GM10266 (cell line): ENCODE data around the gene ZNF337.

Experiments
- DNase-seq: peaks from one replicate; pipeline ENCODE4 v3.0.0; 2012; ENCODE audit errors: extremely low spot score
- CTCF ChIP-seq: IDR thresholded peaks from 2 replicates; pipeline ENCODE4 v1.5.1; 2012; ENCODE audit warnings: mild to moderate bottlenecking, low read depth; ENCODE audit not compliant: control insufficient read depth, insufficient read depth; ENCODE audit errors: missing control alignments

The ZNF337 gene

DNA sequence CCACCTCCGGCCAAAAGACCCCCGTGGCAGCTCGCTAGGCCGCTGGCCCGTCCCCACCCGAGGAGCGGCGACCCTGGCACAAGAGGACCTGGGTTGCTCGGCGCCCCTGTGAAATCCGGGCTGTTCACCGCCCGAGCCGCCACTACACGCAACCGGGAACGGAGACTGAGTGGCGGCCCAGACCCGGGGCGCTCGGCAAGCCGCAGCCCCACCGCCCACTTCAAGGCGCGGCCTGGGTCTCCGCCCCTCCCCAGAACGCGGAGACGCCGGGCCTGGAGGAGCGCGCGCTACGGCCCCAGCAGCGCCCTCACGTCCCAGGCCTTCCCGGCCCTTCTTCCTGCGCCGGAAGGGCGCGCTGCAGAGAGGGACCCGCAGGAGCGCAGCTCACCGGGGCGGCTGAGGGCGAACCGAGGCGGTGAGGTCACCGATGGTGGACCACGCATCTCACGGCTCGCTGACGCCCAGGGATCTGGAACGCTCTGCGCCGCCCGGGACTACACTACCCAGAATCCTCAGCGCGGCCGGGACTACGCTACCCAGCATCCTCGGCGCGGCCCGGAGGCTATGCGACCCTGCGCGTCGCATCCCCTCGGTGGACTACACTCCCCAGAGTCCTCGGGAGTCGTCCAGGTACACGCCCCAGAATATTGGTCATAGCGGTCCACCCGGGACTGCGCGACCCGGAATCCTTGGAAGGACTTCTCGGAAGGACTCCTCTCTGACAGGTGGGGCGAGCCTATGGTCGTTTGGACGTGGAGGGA lies at the start of gene ZNF337:
Gene ZNF337 (minus strand): TSS at position 483 of the 761 bp plus-strand sequence. CDS start 10,436 bp downstream, outside the sequence.
- peak; percentile 33 for TF ChIP-seq CTCF
- DNase-seq = peak; percentile 94

DNA sequence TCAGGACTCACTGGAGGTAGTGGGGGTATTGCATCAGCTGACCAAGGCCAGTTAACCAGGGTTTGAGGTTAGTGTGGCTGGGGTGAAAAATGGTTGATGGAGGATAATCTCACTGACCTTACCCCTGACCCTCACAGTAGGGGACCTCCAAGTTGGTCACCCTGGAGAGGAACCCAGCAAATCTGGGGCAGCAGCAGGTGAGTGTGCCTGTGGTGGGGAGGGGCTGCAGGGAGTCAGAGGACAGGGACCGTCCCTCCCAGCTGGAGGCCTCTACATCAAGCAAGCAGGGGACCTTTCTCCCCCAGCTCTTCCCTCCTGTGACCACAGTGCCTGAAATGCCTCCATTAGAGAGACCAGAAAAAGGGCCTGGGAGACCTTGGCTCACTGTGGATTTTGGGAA lies 49.1 kb upstream of the ZNF337 start:
- DNase-seq = no peak
- TF ChIP-seq CTCF = no peak

DNA sequence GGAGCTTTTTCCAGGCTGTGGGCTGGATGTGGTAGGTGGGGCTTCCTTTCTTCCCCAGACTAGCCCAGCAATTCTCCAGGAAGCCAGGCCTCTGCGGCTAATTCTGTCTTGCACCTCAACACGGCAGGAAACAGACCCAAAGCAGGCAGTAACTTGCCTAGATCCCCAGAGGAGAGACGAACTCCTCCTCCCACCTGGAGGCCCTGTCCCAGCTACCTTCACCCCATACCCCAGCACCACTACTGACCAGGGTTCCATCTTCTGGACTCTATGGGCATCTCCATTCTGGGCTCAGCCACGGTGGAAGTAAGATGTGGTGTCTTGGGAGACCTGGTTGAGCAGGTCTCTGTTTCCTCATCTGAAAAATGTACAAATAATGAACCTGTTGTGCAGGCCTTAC lies 48.4 kb upstream of the ZNF337 start:
- no peak for TF ChIP-seq CTCF
- no peak for DNase-seq

DNA sequence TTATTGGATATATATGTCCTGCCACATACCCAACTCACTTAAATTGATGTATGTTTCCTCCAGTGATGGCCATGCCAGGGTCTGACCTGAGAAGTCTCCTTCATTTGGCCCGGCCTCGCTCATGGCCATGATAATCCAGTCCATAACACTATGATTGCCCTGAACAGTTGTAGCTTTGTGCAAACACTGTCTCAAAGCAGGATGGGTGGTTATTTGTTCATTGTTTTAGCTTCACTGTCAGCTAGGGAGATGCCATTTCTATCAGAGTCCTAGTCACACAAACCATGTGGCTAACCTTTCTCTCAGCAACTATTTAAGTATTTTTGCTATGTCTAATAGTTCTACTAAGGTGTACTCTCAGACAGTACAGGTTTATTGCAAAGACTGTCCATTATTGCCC lies 47.6 kb upstream of the ZNF337 start:
- DNase-seq = no peak
- no peak for TF ChIP-seq CTCF

- no peak for DNase-seq
- TF ChIP-seq CTCF = no peak
Observed at GRCh38 chr20:25741088-25741487, 44.4 kb upstream of the ZNF337 start.

GRCh38 chr20:25739615-25740320 lies 43.1 kb upstream of the ZNF337 start:
- no peak for DNase-seq
- TF ChIP-seq CTCF = no peak

DNA sequence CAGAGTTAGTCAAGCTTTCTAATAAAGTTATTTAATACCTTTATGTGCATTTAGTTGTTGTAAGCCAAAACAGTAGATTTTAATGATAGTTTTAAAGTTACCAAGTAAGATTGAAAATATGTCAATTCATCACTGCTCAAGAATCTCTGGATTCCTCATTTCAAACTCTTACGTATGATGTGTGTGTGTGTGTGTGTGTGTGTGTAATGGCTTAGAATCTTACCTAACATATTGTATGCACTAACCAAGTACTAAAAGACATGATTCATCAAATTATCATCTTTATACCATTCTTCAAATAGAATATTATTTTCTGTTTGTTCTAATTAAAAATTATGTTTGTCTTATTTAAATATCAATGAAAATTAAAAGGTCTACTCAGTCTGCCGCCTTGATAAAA lies 41.5 kb upstream of the ZNF337 start:
- TF ChIP-seq CTCF = no peak
- no peak for DNase-seq
